SK-N-SH (cell line): ENCODE data around the gene IL7R. TPM values are rescaled to one million over a fixed set of nuclear protein-coding genes. Genes with fewer than 3 reads are reported as not detected.

Experiments
- CTCF ChIA-PET: fragments of 300-600, 350-600 bp; formaldehyde crosslinking; extraction: SDS; loops from one replicate; lab custom pipeline; 2021; lab: Yijun Ruan, JAX
- POLR2A ChIA-PET: fragments of 350-600 bp; sonication (Branson Sonifier 250); formaldehyde crosslinking; extraction: SDS; loops from one replicate; lab custom pipeline; 2020; ENCODE audit warnings: antibody characterized with exemption, inconsistent platforms; lab: Yijun Ruan, JAX
- DNase-seq: peaks from one replicate; pipeline ENCODE4 v3.0.0; 2012
- H2AFZ ChIP-seq: fragments of 200-600 bp; sonication (generic); 2 replicates; pipeline ENCODE4 v1.8.1; 2016; ENCODE audit warnings: antibody characterized with exemption, mild to moderate bottlenecking, low read depth
- H3F3A ChIP-seq: fragments of 200-600 bp; sonication (generic); replicated peaks from 2 replicates; pipeline ENCODE3; 2016; ENCODE audit warnings: antibody characterized with exemption, mild to moderate bottlenecking; ENCODE audit not compliant: insufficient read depth
- H3K27ac ChIP-seq, 2 experiments: fragments of 200-500 bp in 1 of 2; fragments of 200-600 bp in 1 of 2; sonication (Bioruptor generic) in 1 of 2; sonication (generic), shearing (Covaris generic) in 1 of 2; 2 replicates each; pipeline versions ENCODE4 v1.5.1 to v1.6.1; 2014 to 2016; ENCODE audit warnings: low read depth in 2 of 2, inconsistent platforms in 1 of 2, low read length in 1 of 2, mild to moderate bottlenecking in 1 of 2, mixed read lengths in 1 of 2
- H3K27me3 ChIP-seq: fragments of 200-600 bp; sonication (generic), shearing (Covaris generic); 2 replicates; pipeline ENCODE4 v1.6.1; 2016; ENCODE audit warnings: mixed run types; ENCODE audit not compliant: insufficient read depth
- H3K36me3 ChIP-seq, 2 experiments: fragments of 200-500 bp in 1 of 2; fragments of 200-600 bp in 1 of 2; sonication (Bioruptor generic) in 1 of 2; sonication (generic) in 1 of 2; replicated peaks in 1 of 2; 2 replicates each; pipeline versions ENCODE3 to v1.5.1; 2014 to 2016; ENCODE audit warnings: low read length in 1 of 2, mild to moderate bottlenecking in 1 of 2; ENCODE audit not compliant: insufficient read depth in 2 of 2, control insufficient read depth in 1 of 2
- H3K4me1 ChIP-seq, 2 experiments: fragments of 200-500 bp in 1 of 2; fragments of 200-600 bp in 1 of 2; sonication (Bioruptor generic) in 1 of 2; sonication (generic), shearing (Covaris generic) in 1 of 2; 2 replicates each; pipeline versions ENCODE4 v1.5.1 to v1.6.1; 2014 to 2016; ENCODE audit warnings: low read depth in 1 of 2, low read length in 1 of 2, mixed run types in 1 of 2; ENCODE audit not compliant: insufficient read depth in 2 of 2, control insufficient read depth in 1 of 2
- H3K4me2 ChIP-seq: fragments of 200-600 bp; sonication (generic), shearing (Covaris generic); 2 replicates; pipeline ENCODE4 v1.6.1; 2017; ENCODE audit warnings: mixed run types
- H3K4me3 ChIP-seq, 2 experiments: fragments of 200-500 bp in 1 of 2; fragments of 200-600 bp in 1 of 2; sonication (Bioruptor generic) in 1 of 2; sonication (generic), shearing (Covaris generic) in 1 of 2; 2 replicates each; pipeline versions ENCODE4 v1.5.1 to v1.8.1; 2014 to 2016; ENCODE audit warnings: low read depth in 2 of 2, inconsistent platforms in 1 of 2, low read length in 1 of 2, mild to moderate bottlenecking in 1 of 2, mixed read lengths in 1 of 2, moderate library complexity in 1 of 2
- H3K79me2 ChIP-seq: fragments of 200-600 bp; sonication (generic); 2 replicates; pipeline ENCODE4 v1.8.1; 2017; ENCODE audit warnings: mild to moderate bottlenecking; ENCODE audit not compliant: insufficient read depth
- H3K9ac ChIP-seq: fragments of 200-600 bp; sonication (generic); 2 replicates; pipeline ENCODE4 v1.6.1; 2017; ENCODE audit warnings: mixed run types
- H3K9me2 ChIP-seq: fragments of 200-600 bp; sonication (generic); 2 replicates; pipeline ENCODE4 v1.6.1; 2017; ENCODE audit warnings: mixed run types
- H3K9me3 ChIP-seq: fragments of 200-600 bp; sonication (generic); 2 replicates; pipeline ENCODE4 v1.6.1; 2017; ENCODE audit warnings: mixed run types, mild to moderate bottlenecking, moderate library complexity
- H4K20me1 ChIP-seq: fragments of 200-600 bp; sonication (generic); 2 replicates; pipeline ENCODE4 v1.6.1; 2017; ENCODE audit warnings: mild to moderate bottlenecking, mixed run types; ENCODE audit not compliant: insufficient read depth
- CTCF ChIP-seq: fragments of 200-600 bp; sonication (generic); IDR thresholded peaks from 2 replicates; pipeline ENCODE4 v1.6.1; 2017; ENCODE audit warnings: antibody characterized with exemption, mild to moderate bottlenecking, moderate library complexity
- FOXJ3 ChIP-seq: sonication (generic); formaldehyde crosslinking; IDR thresholded peaks from 2 replicates; pipeline ENCODE4 v1.5.1; 2020; ENCODE audit warnings: mild to moderate bottlenecking, missing genetic modification reagents
- GABPA ChIP-seq: IDR thresholded peaks from 2 replicates; pipeline ENCODE4 v1.4.0; 2012; ENCODE audit warnings: low read depth, mild to moderate bottlenecking
- GATA2 ChIP-seq: sonication (generic); formaldehyde crosslinking; IDR thresholded peaks from 2 replicates; pipeline ENCODE4 v1.5.0; 2020; ENCODE audit warnings: mild to moderate bottlenecking, missing genetic modification reagents
- MAX ChIP-seq: IDR thresholded peaks from 2 replicates; pipeline ENCODE4 v1.4.0; 2012; ENCODE audit warnings: low read depth
- MEF2A ChIP-seq: IDR thresholded peaks from 2 replicates; pipeline ENCODE4 v1.4.0; 2012; ENCODE audit warnings: low read depth, borderline replicate concordance
- MXI1 ChIP-seq: IDR thresholded peaks from 2 replicates; pipeline ENCODE4 v1.6.1; 2012; ENCODE audit warnings: mild to moderate bottlenecking, low read depth, low read length, improper control_type of control experiment
- PBX3 ChIP-seq: IDR thresholded peaks from 2 replicates; pipeline ENCODE4; 2012
- RCOR1 ChIP-seq: fragments of 150-350 bp; IDR thresholded peaks from 2 replicates; pipeline ENCODE4 v1.6.1; 2017; ENCODE audit warnings: antibody characterized with exemption, low read length
- RXRA ChIP-seq: IDR thresholded peaks from 2 replicates; pipeline ENCODE4 v1.4.0; 2012; ENCODE audit warnings: low read depth, mild to moderate bottlenecking, borderline replicate concordance
- SMC3 ChIP-seq: IDR thresholded peaks from 2 replicates; pipeline ENCODE4 v1.6.1; 2012; ENCODE audit warnings: low read depth, low read length, improper control_type of control experiment
- TAF1 ChIP-seq: IDR thresholded peaks from 2 replicates; pipeline ENCODE4 v1.6.1; 2012; ENCODE audit warnings: low read depth, mild to moderate bottlenecking, low read length, moderate library complexity, borderline replicate concordance
- TCF12 ChIP-seq: IDR thresholded peaks from 2 replicates; pipeline ENCODE4 v1.4.0; 2012
- USF2 ChIP-seq: fragments of 150-350 bp; IDR thresholded peaks from 2 replicates; pipeline ENCODE4 v1.6.1; 2017; ENCODE audit warnings: antibody characterized with exemption, low read length, low read depth, borderline replicate concordance
- YY1 ChIP-seq: IDR thresholded peaks from 2 replicates; pipeline ENCODE4 v1.4.0; 2012; ENCODE audit warnings: low read depth, mild to moderate bottlenecking
- WGBS: methylation state at CpG from one replicate; pipeline ENCODE4 v1.1.6; 2017; ENCODE audit warnings: low lambda C conversion rate; 5-methylcytosine and 5-hydroxymethylcytosine counted together
- polyA plus RNA-seq, 3 experiments: library from polyadenylated mRNA; depleted of rRNA; stranded (reverse); fragments of >200 nt; gene quantifications; 2 replicates each; pipeline ENCODE4 v1.2.3, GENCODE V29; 2012

Gene IL7R
- polyA plus RNA-seq, 1 of the 3 experiments (the other 2 are of a cell fraction): 3.0 TPM

- POLR2A ChIA-PET: no interaction called here
- Histone ChIP-seq H3K27me3 (no peaks in the 10 kb centered on the region), H2AFZ (no peak overlapping the region), H3K9ac (no peak overlapping the region), H3K79me2 (no peaks in the 10 kb centered on the region), H3K9me2 (no peaks in the 10 kb centered on the region), H3K4me3 (no peak overlapping the region), H3K4me1 (no peaks in the 10 kb centered on the region), H3K9me3 (no peaks in the 10 kb centered on the region), H4K20me1 (no peaks in the 10 kb centered on the region), H3K27ac (no peak overlapping the region), H3F3A (no peaks in the 10 kb centered on the region), H3K36me3 (no peaks in the 10 kb centered on the region), H3K4me2 (no peak overlapping the region)
- no peak for DNase-seq
- WGBS: 42% methylated on average over 3 of the region's 3 CpGs
- CTCF ChIA-PET: interaction anchor here (2.8 kb wide), 1 partner anchor 25 kb away, joined by 9 read pairs; no protein-coding TSS in a partner anchor
- no peak for TF ChIP-seq MEF2A
- no peak for TF ChIP-seq GABPA
- TF ChIP-seq CTCF: no peak
- no peak for TF ChIP-seq USF2
- TF ChIP-seq TAF1: no peak
- no peak for TF ChIP-seq RCOR1
- no peak for TF ChIP-seq PBX3
- TF ChIP-seq FOXJ3 (CRISPR knock-in tag): no peak
- no peak for TF ChIP-seq MXI1
- TF ChIP-seq GATA2 (CRISPR knock-in tag): no peak
- TF ChIP-seq TCF12: no peak
- no peak for TF ChIP-seq SMC3
- TF ChIP-seq YY1: no peak
- no peak for TF ChIP-seq MAX
- no peak for TF ChIP-seq RXRA
These were observed 43.1 kb downstream of the IL7R start for GRCh38 chr5:35899800-35900199.
